Activated CD4-positive, alpha-beta T cell treated with anti-CD3 and anti-CD28 coated beads, Interleukin-2, amount 10 ng/mL, durations not matched to agents 24 days and 14 days (primary cell): Measurements from ENCODE around the gene RPL18. TPM values are rescaled to one million over a fixed set of nuclear protein-coding genes. Genes with fewer than 3 reads are reported as not detected.
A peak's percentile ranks its signal among the peaks of the same experiment; 100 is the strongest.

Source experiments
- DNase-seq: peaks from one replicate; pipeline ENCODE4 v3.0.0; 2022
- H3K27ac Mint-ChIP-seq: one replicate; pipeline ENCODE4 v1.8.0; 2022; ENCODE audit warnings: mild to moderate bottlenecking, mixed read lengths
- H3K27me3 Mint-ChIP-seq: one replicate; pipeline ENCODE4 v1.8.0; 2022; ENCODE audit warnings: mixed read lengths
- H3K36me3 Mint-ChIP-seq: one replicate; pipeline ENCODE4 v1.8.0; 2022; ENCODE audit warnings: low read depth, mild to moderate bottlenecking, mixed read lengths
- H3K4me1 Mint-ChIP-seq: one replicate; pipeline ENCODE4 v1.8.0; 2021; ENCODE audit warnings: mixed read lengths
- H3K4me3 Mint-ChIP-seq: one replicate; pipeline ENCODE4 v1.8.0; 2022; ENCODE audit warnings: mild to moderate bottlenecking, moderate library complexity, mixed read lengths
- H3K9me3 Mint-ChIP-seq: one replicate; pipeline ENCODE4 v1.8.0; 2021; ENCODE audit warnings: mixed read lengths
- intact Hi-C: fragments of 100-400 bp; cut with micrococcal nuclease; formaldehyde crosslinking; loops from one replicate; pipeline ENCODE4 v1.15.1; 2023
- total RNA-seq: library from RNA; stranded (reverse); gene quantifications from 2 replicates; pipeline ENCODE4 v1.2.3, GENCODE V29; 2022

Gene RPL18
- total RNA-seq, 1 donor from 2014 or later, result 1,938 TPM

GRCh38 chr19:48619692-48620585, 961 bp upstream of the RPL18 start:
- Mint-ChIP-seq H3K9me3 (no peaks in the 10 kb centered on the region), H3K4me3 (peak overlapping the region; percentile 91), H3K27ac (peak overlapping the region; percentile 98), H3K4me1 (peaks cover 43% of the 10 kb centered on the region), H3K27me3 (no peaks in the 10 kb centered on the region), H3K36me3 (peaks cover 63% of the 10 kb centered on the region)
- intact Hi-C loops, result loop anchor here (1.0 kb wide), 2 partner anchors 14 to 18 kb away; no protein-coding TSS in a partner anchor
- peak; percentile 64 for DNase-seq

- H3K9me3 Mint-ChIP-seq, result no peaks in the 10 kb centered on the region
- intact Hi-C loops, result no loop called here
- H3K27me3 Mint-ChIP-seq, result no peaks in the 10 kb centered on the region
- peaks cover 31% of the 10 kb centered on the region for H3K4me1 Mint-ChIP-seq
- peak overlapping the region; percentile 91 for H3K4me3 Mint-ChIP-seq
- DNase-seq, result peak; percentile 64
- H3K27ac Mint-ChIP-seq, result peak overlapping the region; percentile 98
- peaks cover 68% of the 10 kb centered on the region for H3K36me3 Mint-ChIP-seq
Measured at GRCh38 chr19:48618278-48618915, 581 bp downstream of the RPL18 start.

GRCh38 chr19:48617146-48617937, 1.6 kb downstream of the RPL18 start:
- peak overlapping the region; percentile 98 for H3K27ac Mint-ChIP-seq
- no peaks in the 10 kb centered on the region for H3K27me3 Mint-ChIP-seq
- no peaks in the 10 kb centered on the region for H3K9me3 Mint-ChIP-seq
- intact Hi-C loops, result no loop called here
- peaks cover 63% of the 10 kb centered on the region for H3K36me3 Mint-ChIP-seq
- H3K4me1 Mint-ChIP-seq, result peaks cover 28% of the 10 kb centered on the region
- H3K4me3 Mint-ChIP-seq, result peak overlapping the region; percentile 91
- no peak for DNase-seq

- peaks cover 24% of the 10 kb centered on the region for H3K4me1 Mint-ChIP-seq
- peaks cover 61% of the 10 kb centered on the region for H3K36me3 Mint-ChIP-seq
- H3K4me3 Mint-ChIP-seq, result peak overlapping the region; percentile 91
- DNase-seq, result no peak
- peak overlapping the region; percentile 98 for H3K27ac Mint-ChIP-seq
- H3K27me3 Mint-ChIP-seq, result no peaks in the 10 kb centered on the region
- H3K9me3 Mint-ChIP-seq, result no peaks in the 10 kb centered on the region
- intact Hi-C loops, result no loop called here
Measured at GRCh38 chr19:48616491-48617056, 2.4 kb downstream of the RPL18 start.

- peak overlapping the region; percentile 91 for H3K4me3 Mint-ChIP-seq
- H3K4me1 Mint-ChIP-seq, result peaks cover 21% of the 10 kb centered on the region
- DNase-seq, result no peak
- H3K27ac Mint-ChIP-seq, result peak overlapping the region; percentile 98
- no peaks in the 10 kb centered on the region for H3K27me3 Mint-ChIP-seq
- peaks cover 58% of the 10 kb centered on the region for H3K36me3 Mint-ChIP-seq
- intact Hi-C loops, result no loop called here
- H3K9me3 Mint-ChIP-seq, result no peaks in the 10 kb centered on the region
Measured at GRCh38 chr19:48616041-48616436, 2.9 kb downstream of the RPL18 start.

- Mint-ChIP-seq H3K4me3 (peak overlapping the region; percentile 30), H3K36me3 (peaks cover 58% of the 10 kb centered on the region), H3K27ac (no peak overlapping the region), H3K9me3 (no peaks in the 10 kb centered on the region), H3K27me3 (no peaks in the 10 kb centered on the region), H3K4me1 (peaks cover 21% of the 10 kb centered on the region)
- intact Hi-C loops, result no loop called here
- no peak for DNase-seq
Measured at GRCh38 chr19:48615231-48616040, 3.5 kb downstream of the RPL18 start.

- no peak for DNase-seq
- Mint-ChIP-seq H3K4me3 (peak within 1 kb of the TSS; percentile 30), H3K27ac (no peak within 1 kb of the TSS), H3K27me3 (no peaks in the 10 kb centered on the region), H3K9me3 (no peaks in the 10 kb centered on the region), H3K4me1 (peaks cover 15% of the 10 kb centered on the region), H3K36me3 (peaks cover 54% of the 10 kb centered on the region)
- intact Hi-C loops, result no loop called here
Measured at GRCh38 chr19:48614436-48615230, 4.3 kb downstream of the RPL18 start, which contains the start of gene FAM83E. Gene FAM83E (minus strand): TSS chr19:48615076. CDS start chr19:48613372, 1,704 bp downstream.

GRCh38 chr19:48613852-48614435, 5.0 kb downstream of the RPL18 start:
- intact Hi-C loops, result no loop called here
- no peak for DNase-seq
- H3K27me3 Mint-ChIP-seq, result no peaks in the 10 kb centered on the region

GRCh38 chr19:48613024-48613851, 5.7 kb downstream of the RPL18 start:
- intact Hi-C loops, result no loop called here
- no peak for DNase-seq
- no peaks in the 10 kb centered on the region for H3K27me3 Mint-ChIP-seq
- H3K9me3 Mint-ChIP-seq, result no peaks in the 10 kb centered on the region
- H3K27ac Mint-ChIP-seq, result peak overlapping the region; percentile 34
- H3K36me3 Mint-ChIP-seq, result peaks cover 43% of the 10 kb centered on the region
- H3K4me3 Mint-ChIP-seq, result no peak overlapping the region
- peaks cover 15% of the 10 kb centered on the region for H3K4me1 Mint-ChIP-seq

More at GRCh38 chr19:48613852-48614435, 5.0 kb downstream of the RPL18 start:
- H3K36me3 Mint-ChIP-seq, result peaks cover 50% of the 10 kb centered on the region
- H3K4me3 Mint-ChIP-seq, result no peak overlapping the region
- no peaks in the 10 kb centered on the region for H3K9me3 Mint-ChIP-seq
- peak overlapping the region; percentile 34 for H3K27ac Mint-ChIP-seq
- peaks cover 13% of the 10 kb centered on the region for H3K4me1 Mint-ChIP-seq

GRCh38 chr19:48611872-48612271, 7.1 kb downstream of the RPL18 start:
- H3K27me3 Mint-ChIP-seq, result no peaks in the 10 kb centered on the region
- no peak overlapping the region for H3K27ac Mint-ChIP-seq

GRCh38 chr19:48609571-48610108, 9.3 kb downstream of the RPL18 start:
- H3K27ac Mint-ChIP-seq, result no peak overlapping the region
- intact Hi-C loops, result no loop called here
- peaks cover 4% of the 10 kb centered on the region for H3K4me1 Mint-ChIP-seq
- no peak overlapping the region for H3K4me3 Mint-ChIP-seq
- no peaks in the 10 kb centered on the region for H3K9me3 Mint-ChIP-seq
- no peak for DNase-seq
- H3K27me3 Mint-ChIP-seq, result no peaks in the 10 kb centered on the region
- H3K36me3 Mint-ChIP-seq, result peaks cover 11% of the 10 kb centered on the region

More at GRCh38 chr19:48611872-48612271, 7.1 kb downstream of the RPL18 start:
- Mint-ChIP-seq H3K9me3 (no peaks in the 10 kb centered on the region), H3K4me3 (no peak overlapping the region), H3K4me1 (peaks cover 11% of the 10 kb centered on the region), H3K36me3 (peaks cover 29% of the 10 kb centered on the region)
- intact Hi-C loops, result no loop called here
- DNase-seq, result no peak
